Mammary epithelial cell (primary cell): ENCODE data around the gene SLC24A3.

ENCODE experiments used
- EZH2 ChIP-seq: IDR thresholded peaks from 2 replicates; pipeline ENCODE4 v1.6.1; 2012; ENCODE audit warnings: low read length, inconsistent platforms, borderline replicate concordance
- TF ChIP-seq, protein P1 (sequence below), 2 donors: IDR thresholded peaks in 1 of 2; conservative IDR thresholded peaks in 1 of 2; 2 replicates each; pipeline ENCODE4 v1.5.1; 2011 to 2012; ENCODE audit warnings: inconsistent platforms in 2 of 2, low read length in 2 of 2, mild to moderate bottlenecking in 2 of 2, control low read depth in 1 of 2, low read depth in 1 of 2; ENCODE audit not compliant: insufficient read depth in 1 of 2; ENCODE audit errors: extremely low read depth in 1 of 2

DNA sequence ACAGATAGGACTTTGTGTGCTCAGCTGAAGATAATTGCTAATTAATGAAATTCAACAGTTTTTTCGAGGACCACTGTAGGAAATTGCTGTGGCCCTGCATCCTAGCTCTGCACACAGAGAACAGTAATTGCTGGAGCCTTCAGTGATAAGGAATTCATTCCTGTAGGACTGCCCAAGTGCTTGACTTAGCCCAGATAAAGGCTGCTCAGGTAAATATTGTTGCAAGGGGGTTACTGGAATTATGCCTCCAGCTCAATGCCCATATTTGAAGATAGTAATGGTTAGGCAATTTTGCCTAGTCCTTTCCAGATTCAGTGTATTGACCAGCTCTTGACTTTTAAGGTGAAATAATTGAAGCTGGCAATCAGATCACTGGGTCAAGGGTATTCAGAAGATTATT, 122.9 kb downstream of the SLC24A3 start:
- TF ChIP-seq, protein P1, sequence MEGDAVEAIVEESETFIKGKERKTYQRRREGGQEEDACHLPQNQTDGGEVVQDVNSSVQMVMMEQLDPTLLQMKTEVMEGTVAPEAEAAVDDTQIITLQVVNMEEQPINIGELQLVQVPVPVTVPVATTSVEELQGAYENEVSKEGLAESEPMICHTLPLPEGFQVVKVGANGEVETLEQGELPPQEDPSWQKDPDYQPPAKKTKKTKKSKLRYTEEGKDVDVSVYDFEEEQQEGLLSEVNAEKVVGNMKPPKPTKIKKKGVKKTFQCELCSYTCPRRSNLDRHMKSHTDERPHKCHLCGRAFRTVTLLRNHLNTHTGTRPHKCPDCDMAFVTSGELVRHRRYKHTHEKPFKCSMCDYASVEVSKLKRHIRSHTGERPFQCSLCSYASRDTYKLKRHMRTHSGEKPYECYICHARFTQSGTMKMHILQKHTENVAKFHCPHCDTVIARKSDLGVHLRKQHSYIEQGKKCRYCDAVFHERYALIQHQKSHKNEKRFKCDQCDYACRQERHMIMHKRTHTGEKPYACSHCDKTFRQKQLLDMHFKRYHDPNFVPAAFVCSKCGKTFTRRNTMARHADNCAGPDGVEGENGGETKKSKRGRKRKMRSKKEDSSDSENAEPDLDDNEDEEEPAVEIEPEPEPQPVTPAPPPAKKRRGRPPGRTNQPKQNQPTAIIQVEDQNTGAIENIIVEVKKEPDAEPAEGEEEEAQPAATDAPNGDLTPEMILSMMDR (conservative IDR thresholded peaks at IDR 0.05 in 1 of 2, IDR thresholded peaks at IDR 0.05 in 1 of 2; ENCODE audit: extremely low read depth in 1 of 2, insufficient read depth in 1 of 2, low read depth in 1 of 2, low read length in 2 of 2), result no peak
- TF ChIP-seq EZH2, result no peak
